GM18526 (cell line): ENCODE data around the gene CADPS2.

Experiments used
- POLR2A ChIP-seq: IDR thresholded peaks from 3 replicates; pipeline ENCODE4 v1.6.1; 2011; ENCODE audit not compliant: insufficient read length; ENCODE audit errors: extremely low read depth

CADPS2 gene

GRCh38 chr7:122311050-122311700 lies 575.1 kb downstream of the CADPS2 start:
- no peak for TF ChIP-seq POLR2A

- no peak for TF ChIP-seq POLR2A
Measured at GRCh38 chr7:122310119-122311021, 575.9 kb downstream of the CADPS2 start.

GRCh38 chr7:122309421-122309820 lies 576.8 kb downstream of the CADPS2 start:
- TF ChIP-seq POLR2A, result no peak

DNA sequence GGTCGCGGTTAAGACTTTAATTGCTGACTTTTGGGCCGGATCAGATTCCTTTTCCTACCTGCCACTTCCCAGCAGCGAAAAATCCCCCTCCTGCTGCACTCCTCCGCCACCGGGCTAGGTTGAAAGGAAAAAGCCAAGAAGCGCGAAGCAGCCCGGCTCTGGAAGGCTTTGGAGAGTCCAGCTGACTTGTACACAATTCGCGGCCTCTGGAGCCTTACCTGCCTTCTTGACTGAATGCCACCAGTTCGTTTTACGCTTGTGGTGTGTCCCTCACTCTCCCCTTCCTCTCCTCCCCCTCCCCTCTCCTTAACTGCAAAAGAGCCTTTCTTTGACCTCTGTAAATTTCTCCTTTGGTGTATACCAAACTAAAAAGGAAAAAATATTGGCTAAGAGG lies 579.0 kb downstream of the CADPS2 start:
- TF ChIP-seq POLR2A, result no peak

DNA sequence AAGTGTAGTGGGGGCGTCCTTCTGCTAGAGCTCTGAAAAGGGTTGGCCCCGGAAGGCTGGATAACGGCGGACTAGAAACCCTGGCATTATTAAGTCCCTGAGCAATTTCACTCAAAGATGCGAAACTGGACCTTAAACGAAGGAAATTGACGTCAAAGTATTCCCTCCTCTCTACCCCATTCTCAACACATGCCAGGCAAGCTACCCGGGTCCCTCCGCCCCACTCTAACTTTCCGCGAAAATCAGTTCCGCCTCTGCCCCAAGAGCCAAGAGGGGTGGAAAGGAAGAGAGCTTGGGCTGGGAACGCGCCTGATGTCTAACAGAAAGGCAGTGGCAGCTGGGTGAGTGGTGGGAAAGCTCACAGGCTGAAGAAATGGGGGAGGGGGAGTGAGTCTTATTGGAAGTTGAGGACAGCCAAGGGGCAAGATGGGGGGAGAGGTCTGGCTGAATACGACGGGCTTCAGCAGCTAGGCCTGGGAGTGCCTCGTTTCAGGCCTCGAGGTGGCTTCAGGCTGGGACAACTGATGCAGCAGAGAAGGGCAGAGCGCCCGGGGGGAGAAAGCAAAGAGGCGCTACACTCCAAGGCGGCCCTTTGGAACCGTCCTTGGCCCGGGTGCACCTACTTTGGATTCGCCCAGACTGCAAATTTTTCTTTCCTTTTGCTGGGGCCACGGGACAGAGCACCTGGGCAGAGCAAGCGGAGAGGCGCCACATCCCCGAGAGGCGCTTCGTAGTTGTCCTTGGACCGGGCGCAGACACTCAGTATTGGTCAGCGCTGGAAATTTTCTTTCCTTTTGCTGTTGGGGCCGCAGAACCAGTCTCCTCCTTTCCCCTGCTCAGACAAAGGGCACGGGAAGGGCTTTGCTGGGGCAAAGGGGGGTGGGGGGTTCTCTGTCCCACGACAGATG lies 579.7 kb downstream of the CADPS2 start:
- no peak for TF ChIP-seq POLR2A

- TF ChIP-seq POLR2A, result no peak
Measured at GRCh38 chr7:122305475-122306319, 580.6 kb downstream of the CADPS2 start.

GRCh38 chr7:122304996-122305421 lies 581.3 kb downstream of the CADPS2 start:
- TF ChIP-seq POLR2A, result no peak

DNA sequence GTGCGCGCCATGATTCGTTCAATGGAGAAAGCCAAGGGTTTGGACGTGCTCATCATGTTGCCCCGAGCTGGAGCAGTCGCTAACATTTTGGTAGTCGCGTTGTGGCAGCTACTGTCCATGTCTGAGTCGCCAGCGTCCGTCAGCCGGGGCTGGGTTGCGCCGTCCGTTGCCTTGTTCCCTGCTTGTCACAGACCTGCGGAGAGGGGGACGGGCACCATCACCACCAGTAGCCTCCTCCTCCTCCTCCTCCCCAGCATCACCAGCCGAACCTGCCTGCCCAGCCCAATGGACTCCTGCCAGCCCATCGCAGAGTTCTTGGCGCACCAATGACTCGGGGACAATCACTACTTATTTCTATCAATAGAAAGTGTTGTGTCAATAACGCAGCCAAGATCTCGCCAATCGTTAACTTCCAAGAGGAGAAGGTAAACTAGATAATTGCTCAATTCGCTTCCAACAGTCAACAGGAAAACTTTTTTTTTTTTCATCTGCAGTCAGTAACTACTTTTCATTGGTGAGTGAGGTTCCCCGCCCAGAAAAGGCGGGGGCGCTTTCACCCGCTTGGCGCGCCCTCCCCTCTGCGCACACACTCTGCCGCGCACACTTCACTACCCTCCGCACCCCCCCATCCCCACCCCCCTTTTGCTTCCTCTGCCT lies 581.8 kb downstream of the CADPS2 start, which contains the start of gene FEZF1:
Gene FEZF1, minus strand, starts transcription at position 432 of the 657 bp plus-strand sequence. Its CDS starts 313 bp downstream, at position 119.
- TF ChIP-seq POLR2A, result no peak

DNA sequence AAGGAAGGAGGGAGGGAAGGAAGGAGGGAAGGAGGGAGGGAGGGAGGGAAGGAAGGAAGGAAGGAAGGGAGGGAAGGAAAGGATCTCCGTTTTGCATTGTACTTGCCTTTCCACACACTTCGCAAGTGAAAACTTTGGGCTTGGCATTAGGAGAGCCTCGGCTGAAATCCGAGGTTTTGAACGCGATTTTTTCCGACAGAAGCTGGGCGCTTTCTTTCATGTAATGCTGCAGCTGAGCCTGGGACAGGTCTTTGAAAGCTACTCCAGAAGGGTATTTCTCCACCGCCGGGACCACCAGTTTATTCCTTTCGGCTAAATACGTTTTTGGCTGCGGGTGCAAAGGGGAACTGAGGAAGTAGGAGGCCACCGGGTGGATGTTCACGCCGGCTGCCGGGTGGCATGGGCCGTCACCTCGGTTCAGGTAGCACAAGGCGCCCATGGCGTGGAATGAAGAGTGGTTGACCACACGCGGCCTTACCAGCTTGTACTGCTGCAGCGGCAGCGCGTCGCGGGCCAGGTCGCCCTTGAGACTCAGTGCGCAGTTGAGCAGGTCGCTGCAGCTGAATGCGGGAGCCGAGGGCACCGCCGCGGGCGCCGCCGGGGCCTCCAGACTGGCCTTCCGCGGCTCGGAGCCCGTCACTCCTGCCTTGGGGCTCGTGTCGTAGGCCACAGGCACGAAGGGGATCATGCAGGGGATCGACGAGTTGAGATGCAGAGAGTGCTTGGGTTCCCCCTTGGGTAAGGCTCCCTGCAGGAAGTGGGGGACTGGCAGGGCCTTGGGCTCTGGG lies 582.5 kb downstream of the CADPS2 start:
- no peak for TF ChIP-seq POLR2A

DNA sequence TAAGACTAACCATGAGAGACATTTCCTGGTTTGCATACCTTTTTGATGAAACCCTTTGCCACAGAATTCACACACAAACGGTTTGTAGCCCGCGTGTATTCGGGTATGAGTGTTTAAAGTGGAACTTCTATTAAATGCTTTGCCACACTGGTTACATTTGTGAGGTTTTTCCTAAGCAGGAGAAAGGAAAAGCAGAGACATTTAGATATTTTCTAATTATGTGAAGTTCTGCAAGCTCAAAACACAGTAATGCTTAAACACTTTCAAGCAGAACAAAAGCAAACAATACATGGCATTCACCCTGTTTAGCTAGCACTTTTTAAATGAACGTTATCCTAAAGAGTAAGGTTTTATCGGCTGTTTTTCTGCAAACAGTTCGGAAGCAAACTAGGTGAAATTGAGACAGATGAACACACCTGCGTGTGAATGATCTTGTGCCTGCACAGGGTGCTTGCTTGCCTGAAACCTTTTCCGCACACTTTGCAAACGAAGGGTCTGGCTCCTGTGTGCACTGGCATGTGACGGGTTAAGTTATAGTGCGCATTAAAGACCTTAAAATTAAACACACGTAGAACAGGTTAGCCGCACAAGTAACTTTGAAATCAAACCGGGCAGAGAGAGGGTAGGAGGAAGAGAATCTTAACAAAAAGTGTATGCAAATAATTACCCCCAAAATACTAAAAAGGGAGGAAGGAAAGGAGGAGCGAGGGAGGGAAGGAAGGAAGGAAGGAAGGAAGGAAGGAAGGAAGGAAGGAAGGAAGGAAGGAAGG lies 583.3 kb downstream of the CADPS2 start:
- no peak for TF ChIP-seq POLR2A

GRCh38 chr7:122301858-122302760 lies 584.2 kb downstream of the CADPS2 start:
- no peak for TF ChIP-seq POLR2A
